ENCODE measurements around the gene SP9.

DNA sequence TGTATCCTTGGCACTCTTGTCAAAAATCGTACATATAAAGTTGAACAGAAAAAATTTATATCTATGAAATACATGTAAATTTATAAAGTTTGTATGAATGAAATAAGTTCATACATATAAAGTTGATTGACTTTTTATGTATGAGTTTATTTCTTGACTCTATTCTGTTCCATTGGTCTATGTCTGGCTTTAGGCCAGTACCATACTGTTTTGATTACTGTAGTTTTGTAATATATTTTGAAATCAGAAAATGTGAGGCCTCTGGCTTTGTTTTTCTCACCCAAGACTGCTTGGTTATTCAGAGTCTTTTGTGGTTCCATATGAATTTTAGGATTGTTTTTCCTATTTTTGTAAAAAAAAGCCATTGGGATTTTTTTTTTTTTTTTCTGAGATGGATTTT, 41.8 kb upstream of the SP9 start:
- no peak for TF ChIP-seq POLR2A (IDR thresholded peaks at IDR 0.05)
- TF ChIP-seq, protein P1, sequence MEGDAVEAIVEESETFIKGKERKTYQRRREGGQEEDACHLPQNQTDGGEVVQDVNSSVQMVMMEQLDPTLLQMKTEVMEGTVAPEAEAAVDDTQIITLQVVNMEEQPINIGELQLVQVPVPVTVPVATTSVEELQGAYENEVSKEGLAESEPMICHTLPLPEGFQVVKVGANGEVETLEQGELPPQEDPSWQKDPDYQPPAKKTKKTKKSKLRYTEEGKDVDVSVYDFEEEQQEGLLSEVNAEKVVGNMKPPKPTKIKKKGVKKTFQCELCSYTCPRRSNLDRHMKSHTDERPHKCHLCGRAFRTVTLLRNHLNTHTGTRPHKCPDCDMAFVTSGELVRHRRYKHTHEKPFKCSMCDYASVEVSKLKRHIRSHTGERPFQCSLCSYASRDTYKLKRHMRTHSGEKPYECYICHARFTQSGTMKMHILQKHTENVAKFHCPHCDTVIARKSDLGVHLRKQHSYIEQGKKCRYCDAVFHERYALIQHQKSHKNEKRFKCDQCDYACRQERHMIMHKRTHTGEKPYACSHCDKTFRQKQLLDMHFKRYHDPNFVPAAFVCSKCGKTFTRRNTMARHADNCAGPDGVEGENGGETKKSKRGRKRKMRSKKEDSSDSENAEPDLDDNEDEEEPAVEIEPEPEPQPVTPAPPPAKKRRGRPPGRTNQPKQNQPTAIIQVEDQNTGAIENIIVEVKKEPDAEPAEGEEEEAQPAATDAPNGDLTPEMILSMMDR (IDR thresholded peaks at IDR 0.05), result no peak

Measured in heart left ventricle (tissue), 13 donors.